Stimulated activated CD8-positive, alpha-beta memory T cell treated with anti-CD3 and anti-CD28 coated beads, Interleukin-12 subunit alpha, Interleukin-12 subunit beta, amount 100 ng/mL, for 4 hours (primary cell): ENCODE results near the gene KIRREL1.
"Not testable (repeated sequence)": the region's sequence is repeated elsewhere in the genome, so short reads cannot be mapped to it uniquely, and the experiment has no call there.

Experiments
- DNase-seq: peaks from one replicate; pipeline ENCODE4 v3.0.0-alpha.2; 2020; ENCODE audit warnings: low read depth

KIRREL1 gene

DNA sequence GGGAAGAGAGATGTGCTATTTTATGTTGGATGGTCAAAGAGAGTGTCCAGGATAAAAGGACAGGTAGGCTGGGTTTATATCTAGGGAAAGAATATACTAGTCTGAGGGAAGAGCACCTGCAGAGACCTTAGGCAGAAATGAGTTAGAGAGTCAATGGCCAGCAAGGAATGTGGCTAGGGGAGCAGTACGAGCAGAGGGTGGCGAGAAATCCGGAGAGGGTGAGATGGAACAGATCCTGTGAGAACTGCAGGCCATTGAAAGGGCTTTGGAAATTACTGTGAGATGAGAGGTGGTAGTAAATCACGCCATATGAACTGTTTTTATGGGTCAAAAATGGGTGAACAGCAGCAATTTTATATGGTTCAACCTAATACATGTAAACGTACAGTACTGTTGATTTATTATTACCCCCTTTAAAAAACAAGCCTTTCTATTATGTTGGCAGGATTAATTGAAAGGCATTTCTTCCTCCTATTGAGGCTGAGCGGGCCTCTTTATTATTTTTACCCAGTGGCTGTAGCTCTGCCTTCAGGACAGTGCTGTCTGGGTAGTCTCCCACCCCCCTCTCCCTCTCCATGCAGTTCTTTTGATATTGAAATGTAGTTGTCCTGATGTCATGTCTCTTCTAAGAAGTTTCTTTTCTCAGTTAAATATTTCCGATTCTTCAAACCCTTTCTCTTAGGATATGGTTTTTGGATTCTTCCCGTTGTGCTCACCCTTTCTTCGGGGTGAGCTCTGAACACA, 112.1 kb downstream of the KIRREL1 start:
- no peak for DNase-seq

DNA sequence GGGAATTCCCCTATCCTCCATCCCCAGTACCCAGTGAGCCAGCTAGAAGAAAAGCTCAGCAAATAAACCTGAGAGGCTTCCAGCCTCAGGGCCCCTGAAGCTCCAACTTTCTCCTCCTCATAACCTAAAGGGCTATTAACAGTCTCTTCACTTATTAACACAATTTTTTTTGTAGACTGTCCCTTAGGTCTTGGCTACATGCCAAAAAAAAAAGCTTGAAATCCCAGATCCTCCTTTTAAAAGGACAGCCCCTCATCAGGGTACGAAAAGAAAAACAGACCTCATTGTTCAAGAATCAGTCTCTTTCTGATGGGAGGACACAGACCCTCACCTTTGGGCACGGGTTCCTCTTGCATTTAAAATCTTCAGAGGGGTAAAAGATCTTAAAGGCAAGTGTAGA, 114.5 kb downstream of the KIRREL1 start:
- DNase-seq: no peak

DNA sequence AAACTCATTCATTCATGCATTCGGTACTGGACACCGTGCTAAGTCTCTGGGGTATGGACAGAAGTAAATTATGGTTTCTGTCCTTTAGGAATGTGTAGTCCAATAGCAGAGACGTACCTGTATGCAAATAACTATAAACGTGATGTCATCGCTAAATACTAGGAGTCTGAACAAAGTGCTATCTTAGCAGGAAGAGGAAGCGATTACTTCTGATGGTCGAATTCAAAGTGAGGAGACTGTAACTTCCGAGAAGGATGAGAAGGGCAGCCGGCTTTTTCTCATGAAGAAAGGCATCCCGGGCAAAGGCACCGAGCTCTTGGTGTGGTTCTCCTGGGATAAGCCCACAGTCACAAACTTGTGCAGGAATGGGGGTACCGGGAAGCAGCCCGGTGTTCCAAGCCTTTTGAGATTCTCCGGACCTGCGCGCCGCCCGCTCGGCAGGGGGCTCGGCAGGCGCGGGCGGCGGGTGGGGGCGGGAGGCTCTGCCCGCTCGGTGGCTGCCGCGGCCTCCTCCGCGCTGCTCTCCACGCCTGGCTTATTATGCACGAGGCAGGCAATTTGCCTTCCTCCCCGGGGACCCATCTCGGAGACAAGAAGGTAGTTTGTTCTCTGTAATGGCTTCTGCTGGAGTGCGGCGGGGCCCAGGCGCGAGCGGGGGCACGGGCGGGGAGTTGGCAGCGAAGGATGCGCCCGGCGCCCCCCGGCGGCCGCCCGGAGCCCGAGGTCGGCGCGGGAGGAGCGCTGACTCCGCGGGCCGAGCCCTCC, 119.7 kb downstream of the KIRREL1 start:
- DNase-seq: peak; percentile 15

GRCh38 chr1:158113759-158114127, 120.3 kb downstream of the KIRREL1 start:
- DNase-seq: no peak

DNA sequence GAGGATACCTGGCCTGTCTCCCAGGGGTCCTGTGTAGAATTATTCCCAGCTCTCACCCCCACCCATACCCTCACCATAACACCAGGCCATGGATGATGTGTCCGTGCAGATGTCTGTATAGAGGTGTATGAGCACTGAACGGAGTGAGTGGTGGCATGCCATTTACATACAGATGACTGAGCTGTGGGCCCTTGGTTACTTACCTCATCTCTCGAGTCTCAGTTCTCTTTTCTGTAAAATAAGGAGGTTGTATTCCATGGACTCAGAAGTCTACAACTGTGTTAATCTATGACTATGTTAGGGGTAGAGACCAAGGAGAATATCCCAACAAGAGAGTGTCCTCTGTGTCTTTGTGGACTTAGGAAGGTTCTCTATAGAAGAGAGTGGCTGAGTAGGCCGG, 121.7 kb downstream of the KIRREL1 start:
- no peak for DNase-seq

GRCh38 chr1:158116311-158117167, 123.1 kb downstream of the KIRREL1 start:
- no peak for DNase-seq

DNA sequence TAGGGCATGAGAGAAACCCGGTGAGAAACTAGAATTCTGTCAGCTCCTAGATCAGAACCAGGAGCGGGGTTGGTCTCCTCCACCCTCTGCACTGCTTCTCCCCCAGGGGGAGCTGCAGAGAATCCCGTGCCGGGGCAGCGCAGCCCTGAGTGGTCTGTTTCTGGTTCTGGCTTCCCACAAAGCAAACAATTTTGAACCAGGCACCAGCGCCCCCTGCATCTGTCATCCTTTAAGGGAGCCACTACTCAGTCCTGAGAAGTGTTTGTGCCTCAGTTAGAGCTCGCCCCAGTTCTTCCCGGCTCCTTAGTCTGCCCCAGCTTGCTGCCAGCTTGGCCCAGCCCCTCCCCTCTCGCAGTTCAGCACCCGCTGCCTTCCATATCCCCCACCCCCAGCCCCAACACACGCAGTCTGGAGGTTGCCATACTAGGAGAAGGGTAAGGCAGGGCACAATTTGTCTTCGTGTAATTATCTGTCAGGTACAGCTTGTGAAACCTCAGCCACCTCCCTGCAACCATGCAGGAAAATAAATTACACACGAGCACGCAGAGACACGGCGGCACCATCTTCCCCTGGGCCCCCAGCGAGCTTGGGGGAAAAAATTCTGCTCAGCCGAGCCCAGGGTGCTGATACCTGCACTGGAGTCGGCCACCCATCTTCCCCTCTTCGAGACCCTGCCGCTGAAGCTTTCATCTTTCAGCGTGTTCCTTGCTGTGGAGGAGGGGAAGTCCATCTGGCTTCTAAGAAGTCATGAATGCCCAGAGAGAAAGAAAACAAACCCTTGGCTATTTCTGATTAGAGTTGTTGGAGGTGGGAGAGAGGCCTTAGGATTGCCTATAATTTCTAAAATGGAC, 124.6 kb downstream of the KIRREL1 start:
- DNase-seq: peak; percentile 9

DNA sequence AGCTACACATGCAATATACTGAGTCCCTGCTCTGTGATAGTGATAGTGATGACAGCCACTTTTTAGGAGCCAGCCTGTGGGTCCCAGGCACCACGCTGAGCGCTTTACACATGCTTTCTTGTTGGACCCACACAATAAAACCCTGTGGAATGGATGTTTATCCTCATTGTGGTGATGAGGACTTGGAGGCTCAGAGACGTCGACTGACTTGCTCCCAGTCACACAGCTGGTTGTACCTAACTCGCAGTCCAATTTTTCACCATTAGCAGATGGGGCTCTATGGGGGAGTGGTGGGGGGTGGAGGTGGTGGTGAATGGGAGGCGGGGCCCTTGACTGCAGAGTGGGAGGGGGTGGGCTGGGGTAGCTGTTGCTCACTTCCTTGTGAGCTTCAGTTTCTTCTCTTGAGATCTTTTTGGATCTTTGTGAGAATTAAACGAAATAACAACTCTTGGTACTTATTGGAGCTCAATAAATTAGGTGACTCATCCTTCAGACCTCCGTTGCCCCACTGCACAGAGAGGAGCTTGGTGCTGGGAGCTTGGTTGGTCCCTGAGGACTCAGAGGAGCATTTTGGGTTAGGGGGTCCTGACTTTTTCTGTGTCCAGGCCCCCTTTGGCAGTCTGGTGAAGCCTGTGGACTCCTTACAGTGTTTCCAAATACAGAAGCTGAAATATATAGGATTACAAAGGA, 125.4 kb downstream of the KIRREL1 start:
- DNase-seq: no peak

DNA sequence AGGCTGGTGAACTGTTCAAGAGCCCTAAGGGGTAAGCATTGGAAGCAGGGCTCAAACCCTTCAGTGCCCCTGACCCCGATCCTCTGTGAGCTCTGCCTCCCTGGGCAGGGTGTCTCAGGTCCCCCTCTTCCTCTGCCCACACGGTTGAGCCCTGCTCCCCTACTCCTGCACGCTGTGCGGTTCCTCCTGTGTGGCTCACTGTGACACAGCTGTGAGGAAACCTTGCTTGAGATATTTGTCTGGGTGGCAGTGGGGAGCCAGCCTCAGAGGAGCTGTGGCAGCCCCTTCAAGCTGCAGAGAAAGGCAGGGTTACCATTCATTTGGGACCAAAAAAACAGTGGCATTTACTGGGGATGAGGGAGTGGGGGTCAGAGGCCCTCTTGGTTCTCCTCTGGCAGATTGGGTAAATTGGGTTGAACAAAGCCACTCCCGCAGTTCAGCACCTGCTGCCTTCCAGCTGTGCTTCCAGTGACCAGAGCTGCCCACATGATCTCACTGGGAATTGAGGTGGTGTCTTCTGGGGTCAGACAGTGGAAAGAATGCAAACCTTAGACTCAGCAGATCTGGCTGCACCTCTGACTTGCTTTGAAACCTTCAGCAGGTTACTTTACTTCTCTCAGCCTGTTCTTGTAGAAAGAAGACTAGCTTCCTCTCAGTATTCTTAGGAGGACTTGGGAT, 126.7 kb downstream of the KIRREL1 start:
- DNase-seq: no peak

- no peak for DNase-seq
Observed at GRCh38 chr1:158121604-158122254, 128.3 kb downstream of the KIRREL1 start.

- no peak for DNase-seq
Observed at GRCh38 chr1:158122833-158123388, 129.5 kb downstream of the KIRREL1 start.

- no peak for DNase-seq
Observed at GRCh38 chr1:158124034-158124433, 130.6 kb downstream of the KIRREL1 start.

- DNase-seq: peak; percentile 32
Observed at GRCh38 chr1:158124999-158125398, 131.6 kb downstream of the KIRREL1 start.

DNA sequence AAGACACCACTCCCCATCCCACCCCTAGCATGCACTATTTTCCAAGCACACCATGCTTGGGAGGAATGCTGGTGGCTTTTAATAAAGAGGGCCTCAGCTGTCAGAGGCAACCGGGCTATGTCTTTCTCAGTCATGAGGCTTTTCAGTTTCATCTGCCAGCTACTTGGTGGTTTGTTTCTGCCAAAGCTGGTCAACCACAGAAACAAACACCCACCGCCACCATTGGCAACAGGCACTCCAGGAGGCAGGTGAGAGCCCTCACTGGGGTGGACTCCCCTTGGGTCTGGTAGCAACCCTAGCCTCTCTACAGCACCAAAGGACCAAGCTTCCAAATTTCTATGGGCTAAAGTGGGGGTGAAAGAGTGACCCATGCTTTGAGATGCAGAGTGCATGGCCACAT, 133.0 kb downstream of the KIRREL1 start:
- no peak for DNase-seq

GRCh38 chr1:158128531-158128930, 135.1 kb downstream of the KIRREL1 start:
- DNase-seq: not testable (repeated sequence)

DNA sequence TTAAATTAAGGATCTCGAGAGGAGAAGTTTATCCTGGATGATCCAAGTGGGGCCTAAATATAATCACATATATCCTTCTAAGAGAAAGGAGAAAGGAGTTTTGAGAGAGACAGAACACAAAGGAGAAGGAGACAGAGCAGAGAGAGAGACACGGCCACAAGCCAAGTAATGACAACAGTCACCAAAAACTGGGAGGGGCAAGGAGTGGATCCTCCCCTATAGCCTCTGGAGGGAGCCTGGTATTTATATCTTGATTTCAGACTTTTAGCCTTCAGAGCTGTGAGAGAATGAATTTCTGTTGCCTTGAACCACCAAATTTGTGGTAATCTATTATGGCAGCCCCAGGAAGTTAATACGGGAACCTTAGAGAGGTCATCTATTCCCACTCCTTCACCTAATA, 137.8 kb downstream of the KIRREL1 start:
- no peak for DNase-seq

GRCh38 chr1:158140764-158141192, 147.3 kb downstream of the KIRREL1 start:
- no peak for DNase-seq

DNA sequence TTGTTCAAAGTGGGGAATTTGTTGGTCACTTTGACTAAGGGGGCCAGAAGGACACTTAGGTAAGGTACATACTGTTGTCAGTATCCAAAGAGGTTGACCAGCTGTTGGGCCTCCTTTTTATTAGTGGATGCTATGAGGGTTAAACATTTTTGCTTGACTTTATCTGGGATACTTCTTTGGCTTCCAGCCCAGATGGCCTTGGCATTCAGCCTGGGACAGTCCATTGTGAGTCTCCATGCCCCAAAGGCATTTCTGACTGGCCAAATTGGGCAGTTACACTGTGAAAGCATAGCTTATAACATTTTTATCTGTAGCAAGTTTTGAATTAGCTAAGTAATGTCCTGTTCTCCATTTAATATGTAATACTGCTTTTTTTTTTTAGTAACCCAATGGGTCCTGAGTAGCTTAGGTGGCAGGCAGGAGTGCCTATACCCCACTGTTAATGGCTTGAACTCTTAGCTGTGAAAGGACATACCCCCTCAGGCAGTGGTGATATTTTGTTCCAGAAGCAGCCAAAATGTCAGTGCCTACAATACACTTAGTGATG, 151.8 kb downstream of the KIRREL1 start:
- DNase-seq: no peak

DNA sequence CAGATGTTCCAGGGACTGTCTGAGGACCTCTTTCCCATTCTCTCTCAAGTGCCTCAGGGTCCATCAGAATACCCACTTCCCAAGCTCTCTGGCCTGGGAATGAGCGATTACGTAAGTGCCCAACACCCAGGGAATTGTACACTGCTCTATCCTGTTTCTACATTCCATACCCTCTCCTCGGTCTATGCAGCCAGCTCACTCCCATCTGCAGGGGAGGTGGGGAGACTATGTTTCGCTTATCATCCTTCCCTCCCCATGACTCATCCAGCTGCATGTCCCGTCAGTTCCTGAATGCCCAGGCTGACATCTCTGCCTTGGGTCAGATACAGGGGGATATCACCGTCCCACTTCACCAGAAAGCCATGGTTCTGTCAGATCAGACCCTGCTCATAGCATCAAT, 152.7 kb downstream of the KIRREL1 start:
- no peak for DNase-seq
